HTR-8/SVneo (cell line): ENCODE measurements around the gene TCOF1.

ENCODE experiments used
- DNase-seq: peaks from one replicate; pipeline ENCODE4 v3.0.0; 2011; ENCODE audit warnings: low spot score, mixed read lengths; ENCODE audit not compliant: insufficient read length
- FAIRE-seq: peaks from 2 replicates; lab custom pipeline; 2011; peaks lifted over from hg19 to GRCh38; lab: Jason Lieb, UNC

Gene TCOF1

DNA sequence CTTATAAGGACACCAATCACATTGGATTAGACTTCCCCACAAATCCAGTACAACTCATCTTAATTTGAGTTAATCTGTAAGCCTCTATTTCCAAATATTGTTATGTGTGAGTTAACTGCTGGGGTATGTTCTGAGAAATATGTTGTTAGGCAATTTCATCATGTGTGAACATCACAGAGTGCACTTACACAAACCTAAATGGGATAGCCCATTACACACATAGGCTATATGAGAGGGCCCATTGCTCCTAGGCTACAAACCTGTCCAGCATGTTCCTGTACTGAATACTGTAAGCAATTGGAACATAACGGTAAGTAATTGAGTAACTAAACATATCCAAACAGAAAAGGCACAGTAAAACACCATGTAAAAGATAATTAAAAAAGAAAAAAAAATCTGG lies 35.7 kb upstream of the TCOF1 start:
- no peak for FAIRE-seq
- no peak for DNase-seq

DNA sequence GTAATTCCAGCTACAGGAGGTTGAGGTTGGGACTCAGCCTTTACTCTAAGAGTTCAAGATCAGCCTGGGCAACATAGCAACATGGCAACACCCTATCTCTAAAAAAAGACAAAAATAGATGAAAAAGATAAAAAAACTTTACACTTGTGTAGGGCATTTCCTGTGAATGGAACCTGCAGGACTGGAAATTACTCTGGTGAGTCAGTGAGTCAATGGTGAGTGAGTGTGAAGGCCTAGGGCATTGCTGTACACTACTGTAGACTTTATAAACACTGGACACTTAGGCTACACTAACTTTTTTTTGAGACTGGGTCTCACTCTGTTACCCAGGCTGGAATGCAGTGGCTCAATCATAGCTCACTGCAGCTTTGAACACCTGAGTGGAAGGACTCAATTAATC lies 35.3 kb upstream of the TCOF1 start:
- DNase-seq (no peak), FAIRE-seq (no peak)

DNA sequence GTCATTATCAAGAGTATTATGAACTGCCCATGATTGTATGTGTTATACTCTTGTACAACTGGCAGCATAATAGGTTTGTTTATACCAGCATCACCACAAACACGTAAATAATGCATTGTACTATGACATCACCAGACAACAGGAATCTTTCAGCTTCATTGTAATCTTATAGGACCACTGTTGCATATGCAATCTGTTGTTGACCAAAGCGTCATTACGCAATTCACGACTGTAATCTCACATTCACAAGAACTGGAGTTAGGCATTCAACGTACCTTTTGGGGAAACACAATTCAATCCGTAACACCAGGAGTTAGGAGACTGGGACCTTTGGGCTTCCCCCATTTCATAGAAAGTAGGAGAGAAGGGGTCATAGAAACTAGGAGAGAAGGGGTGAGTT lies 34.4 kb upstream of the TCOF1 start:
- FAIRE-seq (no peak), DNase-seq (no peak)

DNA sequence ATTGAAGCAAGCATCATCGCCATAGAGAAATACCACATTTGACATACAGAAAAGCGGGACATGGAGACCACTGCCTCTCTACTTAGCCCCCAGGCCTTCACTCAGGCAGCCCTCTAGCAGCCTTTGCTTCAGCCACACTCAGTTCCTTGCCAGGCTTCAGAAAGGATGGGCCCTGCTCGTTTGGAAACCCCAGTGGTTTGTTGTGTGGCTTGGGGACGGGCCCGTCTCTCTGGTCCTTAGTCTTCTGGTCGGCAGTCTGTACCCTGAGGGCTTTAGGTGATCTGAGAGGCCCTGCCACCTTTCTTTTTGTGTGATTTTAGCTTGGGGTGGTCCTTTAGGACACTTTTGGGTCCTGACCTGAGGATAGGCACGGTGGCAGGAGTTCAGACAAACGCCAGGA lies 33.7 kb upstream of the TCOF1 start:
- FAIRE-seq: no peak
- no peak for DNase-seq

DNA sequence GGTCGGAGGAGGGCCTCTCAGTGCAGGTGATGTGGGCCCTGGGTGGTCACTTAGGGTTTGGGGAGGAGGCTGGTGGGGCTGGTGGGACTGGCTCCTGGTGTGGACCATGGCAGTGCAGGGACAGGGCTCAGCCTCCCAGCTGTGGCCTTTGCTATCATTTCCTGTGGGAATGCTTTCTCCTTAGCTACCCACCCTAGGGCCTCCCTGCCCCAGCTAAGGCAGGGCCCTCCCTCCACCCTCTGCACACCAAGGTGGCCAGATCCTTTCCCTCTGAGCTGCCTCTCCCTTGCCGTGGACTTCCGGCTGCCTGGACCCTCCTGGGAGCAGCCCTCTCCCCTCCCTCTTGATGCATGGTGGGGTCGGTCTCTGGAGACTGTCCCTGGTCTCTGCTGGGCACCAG lies 32.1 kb upstream of the TCOF1 start:
- FAIRE-seq (no peak), DNase-seq (no peak)

DNA sequence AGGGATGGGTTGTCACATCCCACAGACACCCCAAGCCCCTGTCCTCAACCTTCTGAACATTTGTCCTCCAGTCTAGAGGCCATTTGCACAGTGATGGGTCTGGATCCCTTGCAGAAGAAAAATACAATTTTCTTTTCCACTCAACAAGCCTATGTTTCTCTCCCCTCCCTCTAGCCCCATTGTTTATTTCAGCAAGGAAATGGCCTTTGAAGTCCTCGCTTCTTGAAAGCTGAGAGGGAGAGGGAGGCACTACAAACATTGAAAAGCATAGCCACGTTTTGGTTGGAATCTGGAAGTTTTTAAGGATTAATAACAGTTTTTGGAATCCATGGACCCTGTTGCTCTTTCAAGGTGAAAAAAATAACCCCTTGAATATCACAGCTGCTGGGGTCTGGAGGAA lies 30.8 kb upstream of the TCOF1 start:
- FAIRE-seq (no peak), DNase-seq (no peak)

DNA sequence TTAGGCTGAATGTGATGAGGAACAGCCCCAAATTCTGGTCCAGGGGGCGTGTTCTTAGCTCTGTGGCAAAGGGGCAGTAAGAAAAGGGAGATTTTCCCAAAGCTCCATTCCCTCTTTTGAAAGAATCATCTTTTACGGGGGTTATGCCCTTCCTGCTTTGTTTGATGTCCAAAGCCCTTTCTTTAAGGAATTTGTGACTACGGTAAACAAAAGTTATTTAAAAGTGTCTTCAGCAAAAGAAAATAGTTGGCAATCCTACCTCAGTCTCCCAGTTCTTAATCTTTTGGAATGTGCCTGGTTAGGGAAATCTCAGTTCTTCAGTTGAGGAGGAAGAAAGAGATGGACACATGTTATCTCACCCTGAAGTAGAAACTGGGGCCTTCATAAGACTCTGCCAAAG lies 30.4 kb upstream of the TCOF1 start:
- no peak for DNase-seq
- no peak for FAIRE-seq

DNA sequence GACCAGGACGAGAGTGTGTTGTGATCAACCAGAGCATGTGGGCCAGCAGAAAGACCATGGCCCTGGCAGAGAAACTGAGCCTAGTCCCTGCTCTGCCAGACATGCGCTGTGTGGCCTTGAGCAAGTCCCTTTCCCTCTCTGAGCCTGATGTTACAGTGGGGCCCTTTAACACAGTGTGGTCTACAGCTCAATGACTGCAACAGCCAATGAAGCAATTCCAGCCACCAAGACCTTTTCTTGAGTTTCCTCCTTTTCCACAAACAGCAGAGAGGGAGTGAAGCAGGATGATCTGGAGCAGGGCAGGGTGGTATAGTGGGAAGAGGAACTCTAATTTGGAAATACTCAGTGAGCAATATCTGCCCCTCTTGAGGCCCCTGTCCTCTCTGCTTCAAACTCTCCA lies 29.0 kb upstream of the TCOF1 start:
- DNase-seq (no peak), FAIRE-seq (no peak)

DNA sequence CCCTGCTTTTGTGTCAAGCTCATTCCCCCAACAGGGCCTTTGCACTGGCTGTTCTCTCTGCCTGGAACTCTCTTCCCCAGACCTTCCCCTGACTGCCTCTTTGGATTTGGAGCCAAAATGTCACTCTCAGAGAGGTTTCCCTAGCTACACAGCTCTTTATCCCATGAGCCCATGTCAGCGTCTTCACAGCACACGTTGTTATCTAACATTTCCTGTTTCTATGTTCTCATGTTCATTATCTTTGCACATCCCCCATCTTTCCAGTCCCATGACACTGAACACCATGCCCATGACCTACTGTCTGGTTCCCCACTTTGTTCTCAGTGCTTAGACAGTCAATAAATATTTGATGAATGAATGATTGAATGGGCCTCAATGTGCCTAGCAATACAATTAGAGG lies 28.5 kb upstream of the TCOF1 start:
- FAIRE-seq (no peak), DNase-seq (no peak)

DNA sequence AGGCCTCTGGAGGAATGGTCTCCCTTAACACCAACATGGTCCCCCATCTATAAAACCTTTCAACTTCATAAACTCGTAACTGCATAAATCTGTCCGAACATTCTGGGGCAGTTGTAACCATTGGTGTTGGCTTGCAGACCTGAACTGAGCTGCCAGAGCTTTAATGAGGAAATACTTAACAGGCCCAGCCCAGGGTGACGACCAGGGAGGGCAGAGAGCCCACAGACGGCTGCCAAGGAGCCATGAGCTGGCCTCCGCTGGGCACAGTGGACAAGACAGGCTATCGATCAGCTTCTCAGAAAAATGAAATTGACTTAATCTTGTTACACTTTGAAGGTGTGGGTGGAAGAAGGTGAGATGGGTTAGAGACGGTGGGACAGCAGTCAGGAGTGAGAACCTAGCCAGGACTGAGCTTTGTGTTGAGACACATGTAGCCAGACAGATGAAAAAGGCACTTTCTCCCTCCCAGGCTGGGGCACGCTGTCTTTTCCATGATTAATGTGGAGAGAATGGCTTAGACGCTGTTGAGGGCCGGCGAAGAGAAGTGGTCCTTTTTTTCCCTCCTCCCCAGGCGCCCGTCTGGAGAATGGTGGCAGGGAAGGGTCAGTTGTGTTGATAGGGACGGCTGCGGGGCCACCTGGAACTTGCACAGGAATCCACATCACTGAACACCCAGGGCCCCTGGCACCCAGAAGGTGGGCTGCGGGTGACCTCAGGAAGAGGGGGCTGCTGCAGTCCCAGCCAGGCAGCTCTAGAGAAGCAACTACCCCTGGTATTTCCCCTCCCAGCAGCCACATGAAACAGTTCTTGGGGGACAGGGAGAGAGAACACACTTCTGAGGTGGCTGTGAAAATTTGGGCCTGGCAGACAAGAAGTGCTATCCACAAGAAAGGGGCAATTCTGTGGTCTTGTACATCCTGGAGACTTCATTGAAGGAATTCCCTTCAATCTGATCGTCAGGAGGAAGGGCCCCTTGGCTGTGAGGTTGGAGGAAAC lies 27.3 kb upstream of the TCOF1 start:
- DNase-seq: no peak

DNA sequence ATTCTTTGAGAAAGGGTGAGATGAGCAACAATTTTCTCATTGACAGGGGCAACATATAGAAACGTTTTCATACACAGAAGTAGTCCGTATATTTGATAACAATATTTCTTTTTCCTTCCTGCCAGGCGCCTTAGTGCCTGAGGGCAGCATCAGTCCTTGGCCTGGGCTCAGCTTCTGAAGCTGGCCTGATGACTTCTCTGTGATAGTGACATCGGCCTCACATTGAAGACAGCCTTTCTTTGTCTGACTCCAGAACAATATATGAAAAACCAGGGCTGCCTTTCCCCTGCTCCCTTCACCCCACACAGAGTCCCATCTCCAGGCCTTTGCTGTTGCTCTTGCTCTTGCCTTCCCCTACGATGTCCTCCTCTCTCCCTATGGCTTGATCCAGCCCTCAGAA lies 24.1 kb upstream of the TCOF1 start:
- FAIRE-seq (no peak), DNase-seq (no peak)

More for the DNA sequence above, 27.3 kb upstream of the TCOF1 start:
- no peak for FAIRE-seq

DNA sequence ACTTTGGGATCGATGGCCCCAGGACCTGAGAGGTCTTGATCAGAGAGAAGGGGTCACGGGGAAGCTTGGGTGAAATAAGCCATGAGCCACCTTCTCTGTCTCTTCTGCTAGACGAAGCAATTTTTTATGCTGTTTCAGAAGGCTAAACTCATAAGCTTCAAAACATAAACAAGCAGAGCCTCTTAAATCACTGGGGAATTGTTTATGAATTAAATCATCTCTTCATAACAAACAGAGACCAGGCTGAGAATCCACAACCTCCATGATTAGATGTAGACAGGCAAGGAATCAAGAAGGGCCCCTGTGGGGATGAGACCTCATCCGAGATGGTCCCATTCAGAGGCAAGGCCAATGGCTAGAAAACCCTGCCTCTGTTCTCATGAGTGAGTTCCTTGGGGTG lies 21.7 kb upstream of the TCOF1 start:
- FAIRE-seq: no peak

DNA sequence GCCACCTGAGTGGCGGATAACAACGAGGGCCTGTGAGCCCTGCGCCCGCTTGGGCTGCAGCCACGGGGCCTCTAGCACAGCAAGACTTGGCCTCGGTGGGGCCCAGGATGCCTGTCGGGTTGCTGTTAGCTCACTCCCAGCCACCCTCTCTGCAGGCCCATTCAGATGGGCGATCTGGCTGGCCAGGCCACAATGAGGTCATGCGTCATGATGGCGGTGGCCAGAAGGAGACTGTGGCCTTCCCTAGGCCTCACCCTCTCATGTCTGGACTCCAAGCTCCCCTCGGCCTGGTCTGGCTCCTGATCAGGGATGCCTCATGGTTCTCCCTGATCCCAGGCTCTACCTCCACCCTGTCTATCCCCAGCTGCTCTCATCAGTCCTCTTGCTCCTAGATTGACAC lies 19.0 kb upstream of the TCOF1 start:
- no peak for FAIRE-seq
- no peak for DNase-seq

More for the DNA sequence above, 21.7 kb upstream of the TCOF1 start:
- no peak for DNase-seq

DNA sequence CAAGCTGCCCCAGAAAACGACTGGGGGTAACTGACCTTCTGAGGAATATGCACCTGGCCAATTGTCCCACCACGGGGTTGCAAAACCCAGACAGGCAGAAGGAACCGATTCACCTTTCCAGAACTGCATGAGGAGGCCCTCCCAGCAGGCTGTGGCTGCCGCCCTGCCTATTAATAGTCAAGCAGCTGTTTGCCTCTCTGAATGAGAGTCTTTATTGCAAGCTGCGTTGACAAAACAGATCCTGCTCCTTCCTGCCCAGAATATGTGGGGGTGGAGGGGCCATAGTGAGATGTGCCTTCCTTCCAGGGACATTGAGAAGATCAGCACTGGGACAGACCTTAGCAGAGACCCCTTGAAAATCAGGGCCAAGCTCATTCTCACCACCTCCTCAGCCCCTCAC lies 18.3 kb upstream of the TCOF1 start:
- FAIRE-seq (no peak), DNase-seq (no peak)

DNA sequence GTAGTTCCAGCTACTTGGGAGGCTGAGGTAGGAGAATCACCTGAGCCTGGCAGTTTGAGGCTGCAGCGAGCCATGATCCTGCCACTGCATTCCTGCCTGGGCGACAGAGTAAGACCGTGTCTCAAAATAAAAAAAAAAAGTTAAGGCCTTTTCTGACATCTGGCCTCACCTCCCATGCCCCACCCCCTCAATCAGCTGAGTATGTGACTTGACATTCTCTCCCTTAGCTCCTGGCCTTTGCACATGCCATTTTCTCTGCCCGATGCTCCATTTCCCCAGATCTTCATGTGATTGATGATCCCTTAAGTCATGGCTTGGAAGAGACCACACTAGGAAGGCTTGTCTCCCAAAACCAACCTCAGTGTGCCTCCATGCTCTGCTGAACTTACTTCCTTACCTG lies 17.7 kb upstream of the TCOF1 start:
- DNase-seq (no peak), FAIRE-seq (no peak)

DNA sequence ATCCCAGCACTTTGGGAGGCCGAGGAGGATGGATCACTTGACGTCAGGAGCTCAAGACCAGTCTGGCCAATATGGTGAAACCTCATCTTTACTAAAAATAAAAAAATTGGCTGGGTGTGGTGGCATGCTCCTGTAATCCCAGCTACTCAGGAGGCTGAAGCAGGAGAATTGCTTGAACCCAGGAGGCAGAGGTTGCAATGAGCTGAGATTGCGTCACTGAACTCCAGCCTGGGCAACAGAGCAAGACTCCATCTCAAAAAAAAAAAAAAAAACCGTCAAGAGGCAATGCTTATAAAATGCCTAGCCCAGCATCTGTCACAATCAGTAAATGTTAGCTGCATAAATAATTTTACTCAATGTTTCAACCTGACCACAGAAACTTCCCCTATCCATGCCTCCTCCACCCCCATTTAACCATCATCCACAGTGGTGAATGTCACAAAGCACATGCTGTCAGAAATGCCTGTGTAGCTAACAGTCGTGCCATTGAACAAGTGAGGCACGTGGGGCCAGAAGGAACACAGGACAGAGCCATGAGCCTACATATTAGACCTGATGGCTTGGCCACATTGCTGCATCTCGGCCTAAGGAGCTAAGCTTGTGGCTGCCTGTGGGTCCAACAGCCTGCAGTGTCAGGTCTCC lies 16.8 kb upstream of the TCOF1 start:
- DNase-seq (no peak), FAIRE-seq (no peak)

DNA sequence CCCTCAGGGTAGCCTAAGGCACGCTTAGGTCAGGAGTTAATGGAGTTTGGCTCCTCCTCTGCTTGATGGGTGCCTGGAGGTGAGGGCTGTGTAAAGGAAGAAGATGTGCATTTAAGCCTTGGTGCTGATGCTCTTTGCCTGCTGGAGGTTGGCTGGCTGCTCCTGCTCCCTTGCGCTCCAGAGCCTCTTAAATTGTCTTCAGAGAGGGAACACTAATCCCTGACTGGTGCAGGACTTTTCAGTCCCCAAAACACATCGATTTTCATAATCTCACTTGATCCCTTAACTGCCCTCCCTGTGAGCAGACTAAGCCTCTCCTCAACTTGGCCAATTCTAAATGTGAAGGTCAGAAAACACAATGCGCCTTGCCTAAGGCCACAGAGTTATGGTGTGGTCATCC lies 16.2 kb upstream of the TCOF1 start:
- FAIRE-seq (no peak), DNase-seq (no peak)

DNA sequence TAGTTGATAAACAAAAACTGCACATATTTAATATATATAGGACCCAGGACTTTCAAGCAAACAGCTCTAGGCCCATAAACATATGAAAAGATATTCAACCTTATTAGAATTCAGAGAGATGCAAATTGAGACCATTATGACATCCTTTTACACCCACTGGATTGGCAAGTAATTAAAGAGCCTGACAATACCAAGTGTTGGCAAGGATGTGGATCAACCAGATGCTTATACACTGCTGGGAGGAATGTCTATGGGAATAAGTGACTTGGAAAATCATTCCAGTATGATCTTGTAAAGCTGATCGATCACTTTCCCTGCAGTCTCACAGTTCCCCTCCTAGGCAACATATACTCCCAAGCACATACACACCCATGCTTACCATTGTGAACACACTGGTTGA lies 15.5 kb upstream of the TCOF1 start:
- FAIRE-seq (no peak), DNase-seq (no peak)

DNA sequence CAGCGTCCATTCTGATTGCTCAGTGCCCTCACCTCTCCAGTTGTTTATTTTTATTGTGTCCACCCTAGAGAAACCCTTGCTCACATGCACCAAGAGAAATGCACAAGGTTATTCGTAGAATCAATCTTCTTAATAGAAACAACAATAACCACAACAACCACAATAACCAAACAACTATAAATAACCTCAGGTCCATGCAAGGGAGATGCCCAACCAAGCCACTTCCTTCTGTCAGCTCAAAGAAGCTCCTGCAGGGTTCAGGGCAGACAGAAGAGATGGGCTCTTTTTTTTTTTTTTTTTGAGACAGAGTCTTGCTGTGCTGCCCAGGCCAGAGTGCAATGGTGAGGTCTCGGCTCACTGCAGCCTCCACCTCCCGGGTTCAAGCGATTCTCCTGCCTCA lies 14.9 kb upstream of the TCOF1 start:
- no peak for DNase-seq
- FAIRE-seq: no peak

DNA sequence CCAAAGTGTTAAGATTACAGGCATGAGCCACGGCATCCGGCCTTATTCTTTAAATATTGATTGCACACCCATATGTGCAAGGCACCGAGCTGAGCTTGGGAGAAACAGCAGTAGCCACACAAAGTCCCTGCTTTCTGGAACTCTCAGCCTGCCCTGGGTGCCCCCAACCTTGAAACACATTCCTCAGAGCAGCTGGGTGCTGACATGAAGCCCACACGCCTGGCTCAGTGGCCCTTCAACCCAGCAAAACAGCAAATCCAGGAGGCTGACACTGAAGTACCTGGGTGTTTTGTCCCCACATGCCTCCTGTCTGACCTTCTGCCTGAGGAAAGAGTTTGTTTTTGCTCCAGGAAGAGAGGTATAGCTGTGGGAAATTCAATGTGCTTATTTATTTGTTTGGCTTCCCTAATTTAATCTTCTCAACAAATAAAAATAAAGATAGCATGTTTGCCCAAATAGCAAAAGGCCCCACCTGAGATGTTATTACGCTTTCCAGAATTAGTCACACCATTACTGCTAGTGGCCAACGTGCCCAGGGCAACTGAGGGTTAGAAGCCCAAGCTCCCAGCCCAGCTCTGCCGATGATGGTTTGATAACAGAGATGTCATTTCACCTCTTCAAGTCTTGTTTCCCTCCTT lies 13.4 kb upstream of the TCOF1 start:
- FAIRE-seq (no peak), DNase-seq (no peak)

DNA sequence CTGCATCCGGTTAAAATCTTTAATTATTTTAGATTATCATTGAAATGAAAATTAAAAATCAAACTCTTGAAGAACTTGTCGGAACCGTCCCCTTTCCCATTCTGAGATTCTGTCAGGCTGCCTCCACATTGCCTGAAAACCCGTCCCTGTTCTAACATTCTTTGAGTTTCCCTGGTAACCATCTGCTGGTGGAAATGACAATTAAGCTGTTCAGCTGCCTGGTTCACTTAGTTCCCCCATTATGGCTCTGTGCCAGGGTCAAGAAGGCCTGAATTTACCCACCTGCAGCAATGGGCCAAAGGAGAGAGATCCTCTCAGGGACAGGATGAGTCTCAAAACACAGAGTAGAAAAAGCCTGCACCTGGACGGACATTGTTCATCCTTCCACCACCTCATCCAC lies 11.8 kb upstream of the TCOF1 start:
- no peak for FAIRE-seq
- no peak for DNase-seq
